HG03060 (cell line): ENCODE results near the gene OSBPL9.
"Not testable (repeated sequence)": the region's sequence is repeated elsewhere in the genome, so short reads cannot be mapped to it uniquely, and the experiment has no call there.

Source experiments
- ATAC-seq: cut with Tn5 transposase; IDR thresholded peaks from one replicate; pipeline ENCODE4 v1.9.1; 2021; ENCODE audit warnings: low read depth, moderate number of reproducible peaks; ENCODE audit not compliant: unreplicated experiment

OSBPL9 gene

DNA sequence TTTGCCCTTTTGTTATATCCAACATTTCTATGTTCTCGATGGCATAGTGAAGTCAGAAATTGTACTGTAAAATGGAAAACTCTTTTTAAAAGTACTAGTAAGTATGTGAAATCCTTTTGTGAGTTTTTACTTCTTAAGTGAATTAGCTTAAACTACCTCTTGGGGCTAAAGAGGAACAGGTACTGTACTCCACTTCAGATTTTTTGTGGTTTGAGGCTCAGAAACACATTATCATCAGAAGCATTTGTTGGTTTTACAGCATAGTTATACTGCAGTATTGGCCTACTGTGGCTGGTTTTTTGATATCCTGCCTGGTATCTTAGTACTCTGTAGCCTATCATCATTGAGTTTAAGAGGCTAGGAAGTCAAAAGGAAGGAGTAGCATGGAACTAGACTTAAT lies 144.5 kb downstream of the OSBPL9 start:
- ATAC-seq, result no peak

DNA sequence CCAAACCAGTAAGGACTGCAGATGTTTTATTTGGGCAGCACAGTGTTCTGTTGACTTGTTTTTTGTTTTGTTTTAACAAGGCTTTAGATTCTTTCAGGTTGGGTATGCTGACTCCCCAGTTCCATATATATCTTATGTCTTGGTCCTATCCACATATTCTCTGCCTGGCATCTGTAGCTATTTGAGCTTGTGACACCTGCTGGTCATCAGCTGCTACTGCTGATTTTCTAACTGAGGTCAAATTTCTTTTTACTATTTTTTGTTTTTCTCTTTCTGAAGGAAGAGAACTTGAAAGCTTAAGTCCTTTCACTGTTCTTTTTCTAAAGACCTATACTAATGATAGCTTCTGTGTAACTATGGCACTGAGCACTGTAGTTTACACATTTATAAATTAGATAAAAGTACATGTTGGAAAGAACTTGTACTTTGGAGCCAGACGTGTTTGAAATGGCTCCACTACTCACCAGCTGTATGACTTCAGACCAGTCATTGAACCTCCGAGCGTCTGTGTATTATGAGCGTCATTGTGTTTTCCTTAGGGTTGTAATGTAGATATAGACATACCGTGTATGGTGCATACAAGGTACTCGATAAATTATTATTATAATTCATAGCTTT lies 152.2 kb downstream of the OSBPL9 start:
- no peak for ATAC-seq

DNA sequence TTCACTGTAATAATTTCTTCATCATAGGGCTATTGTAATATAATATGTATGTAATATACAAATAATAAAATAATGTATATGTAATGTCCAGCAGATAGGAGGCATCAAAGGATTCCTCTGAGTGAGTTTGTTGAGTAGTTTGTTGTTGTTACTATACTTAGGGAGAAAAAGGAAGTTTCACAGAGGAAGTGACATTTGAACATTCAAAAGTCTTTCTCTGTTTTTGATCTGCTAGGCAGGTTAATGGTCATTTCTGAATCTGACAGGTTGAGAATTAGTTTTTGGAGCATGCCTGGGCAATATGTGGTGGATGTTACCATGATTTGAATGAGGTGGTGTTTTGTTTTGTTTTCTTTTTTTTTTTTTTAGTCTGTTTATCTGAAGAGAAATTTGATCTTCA lies 159.5 kb downstream of the OSBPL9 start:
- ATAC-seq, result no peak

DNA sequence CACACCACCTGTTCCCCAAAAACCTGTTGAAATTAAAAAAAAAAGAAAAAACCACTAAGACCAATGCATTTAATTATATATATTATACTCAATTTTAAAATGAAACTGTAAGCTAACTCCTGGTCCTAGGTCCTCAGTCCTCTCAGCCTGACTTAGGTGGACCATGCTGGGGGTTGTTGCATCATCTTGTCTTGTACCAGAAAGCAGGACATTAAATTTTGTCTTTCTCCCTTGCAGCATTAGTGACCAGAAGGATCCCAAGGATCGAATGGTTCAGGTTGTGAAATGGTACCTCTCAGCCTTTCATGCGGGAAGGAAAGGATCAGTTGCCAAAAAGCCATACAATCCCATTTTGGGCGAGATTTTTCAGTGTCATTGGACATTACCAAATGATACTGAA lies 164.0 kb downstream of the OSBPL9 start:
- no peak for ATAC-seq

DNA sequence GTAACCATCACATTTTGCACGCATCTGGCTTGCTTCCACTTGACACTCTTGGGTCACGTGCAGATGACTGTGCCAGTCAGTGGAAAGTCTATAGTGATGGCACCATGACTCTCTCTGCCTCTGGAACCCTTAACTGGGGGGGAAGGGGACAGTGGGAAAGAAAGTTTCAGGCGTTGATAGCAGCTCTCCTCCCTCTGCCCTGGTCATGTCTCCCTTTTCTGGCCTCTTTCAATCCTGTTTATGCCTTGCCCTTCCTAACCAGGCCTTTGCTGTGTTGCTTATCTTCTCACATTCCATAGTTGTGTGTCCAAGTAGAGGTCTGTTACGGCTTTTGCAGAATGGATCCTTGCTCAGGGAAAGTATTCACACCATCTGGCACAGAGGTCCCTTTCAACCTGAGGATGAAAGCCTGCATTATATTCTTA lies 168.1 kb downstream of the OSBPL9 start:
- no peak for ATAC-seq

DNA sequence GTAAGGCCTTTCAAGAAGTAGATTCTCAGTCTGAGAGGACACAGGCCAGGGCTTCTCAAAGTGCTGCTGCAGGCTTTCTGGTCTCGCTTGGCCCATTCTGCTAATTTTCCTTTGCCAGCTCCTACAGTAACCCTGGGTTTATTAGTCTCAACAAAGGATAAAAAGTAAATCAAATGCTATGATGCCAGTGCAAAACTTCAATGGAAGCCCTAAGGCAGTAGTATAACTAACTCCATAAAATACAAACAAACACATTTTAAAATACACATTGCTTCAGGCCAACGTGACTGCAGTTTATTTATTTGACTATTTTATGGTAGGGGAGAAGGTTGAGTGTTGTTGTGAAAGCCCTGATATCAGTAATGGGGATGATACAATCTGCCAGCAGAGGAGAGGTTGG lies 172.0 kb downstream of the OSBPL9 start:
- no peak for ATAC-seq

DNA sequence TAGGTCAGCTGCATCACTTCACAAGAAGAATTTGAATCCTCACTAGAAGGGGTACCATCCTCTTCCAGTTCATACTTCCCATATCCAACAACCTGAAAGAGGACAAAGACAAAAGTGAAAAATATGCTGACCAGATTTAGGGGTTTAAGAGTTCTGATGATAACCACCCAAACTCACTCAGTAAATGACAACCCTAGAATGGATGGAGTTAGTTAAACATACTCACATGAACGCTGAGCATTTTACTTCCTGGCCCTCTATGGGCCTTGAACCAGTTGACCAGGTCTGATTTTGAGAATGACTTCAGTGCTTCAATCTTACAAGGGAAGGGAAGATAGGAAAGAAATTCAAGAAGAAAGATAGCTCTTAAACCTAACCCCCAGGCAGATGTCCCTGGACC lies 172.4 kb downstream of the OSBPL9 start:
- no peak for ATAC-seq

DNA sequence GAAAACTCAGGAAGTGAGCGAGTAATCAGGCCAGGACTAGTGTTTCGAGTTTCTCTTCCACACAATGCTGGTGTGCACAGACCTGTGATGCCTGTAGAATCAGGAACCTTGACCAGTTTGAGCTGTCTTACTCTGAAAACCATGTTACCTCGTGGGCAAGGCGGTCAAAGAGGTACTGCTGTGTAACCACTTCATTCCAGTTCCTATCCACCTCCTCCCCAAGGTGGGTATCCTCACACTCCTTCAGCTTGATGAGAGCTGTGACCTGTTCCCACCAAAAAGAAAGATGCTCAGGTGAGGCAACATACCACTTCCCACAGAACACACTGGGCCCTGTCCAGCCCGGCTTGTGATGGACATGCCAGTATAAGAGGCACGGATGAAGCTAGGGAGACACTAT lies 173.5 kb downstream of the OSBPL9 start:
- no peak for ATAC-seq

DNA sequence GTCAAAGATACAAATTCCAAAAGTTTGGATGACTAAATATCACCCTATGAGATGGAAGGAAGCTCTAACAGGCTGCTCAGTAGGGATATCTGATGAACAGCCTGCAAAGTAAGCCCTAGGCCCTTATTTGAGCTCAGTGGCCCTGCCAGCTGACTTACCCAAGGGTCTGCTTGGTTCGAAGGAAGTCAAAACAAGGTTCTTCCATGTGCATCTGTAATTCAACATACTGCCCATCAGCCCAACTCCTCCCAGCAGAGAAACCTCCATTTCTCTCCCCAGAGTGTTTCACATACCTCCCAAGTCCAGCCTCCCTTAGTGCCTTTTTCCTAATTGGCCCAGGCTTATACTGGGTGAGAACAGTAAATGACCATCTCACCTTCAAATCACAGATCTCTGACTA lies 175.0 kb downstream of the OSBPL9 start:
- ATAC-seq, result no peak

DNA sequence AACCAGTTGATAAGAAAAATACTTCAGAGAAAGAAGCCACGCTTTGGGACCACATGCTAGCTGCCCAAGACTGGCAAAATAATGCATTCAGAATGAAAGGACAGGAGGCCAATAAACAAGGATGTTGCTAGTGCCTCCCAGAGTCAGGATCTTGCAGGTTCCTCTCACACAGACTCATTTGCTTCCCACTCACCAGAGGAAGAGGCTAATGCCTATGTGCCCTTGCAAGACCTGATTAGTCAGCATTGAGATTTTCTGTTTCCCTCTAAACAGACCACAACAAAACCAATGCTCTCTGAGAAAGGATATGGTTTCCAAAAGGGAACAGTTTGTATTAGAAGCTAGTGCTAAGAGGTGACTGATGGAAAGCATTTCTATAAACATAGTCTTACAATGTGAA lies 176.0 kb downstream of the OSBPL9 start:
- no peak for ATAC-seq

DNA sequence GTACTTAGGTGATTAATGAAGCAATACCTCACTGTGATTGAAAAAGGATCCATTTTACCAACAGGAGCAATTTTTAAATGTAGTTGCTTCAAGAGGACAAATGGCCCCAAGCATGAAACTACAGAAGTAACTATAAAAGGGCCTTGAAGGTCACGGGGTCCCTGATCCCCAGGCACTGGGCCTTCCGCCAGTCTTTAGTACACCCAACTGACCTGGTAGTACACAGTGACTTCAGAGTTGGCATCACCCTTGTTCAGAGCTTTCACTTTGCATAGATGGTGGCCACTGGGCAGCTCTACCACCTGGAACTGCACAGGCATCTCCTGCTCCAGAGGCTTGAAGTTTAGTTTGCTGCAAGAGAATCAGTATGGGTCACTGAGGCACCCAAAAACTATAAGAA lies 177.4 kb downstream of the OSBPL9 start:
- ATAC-seq, result no peak

DNA sequence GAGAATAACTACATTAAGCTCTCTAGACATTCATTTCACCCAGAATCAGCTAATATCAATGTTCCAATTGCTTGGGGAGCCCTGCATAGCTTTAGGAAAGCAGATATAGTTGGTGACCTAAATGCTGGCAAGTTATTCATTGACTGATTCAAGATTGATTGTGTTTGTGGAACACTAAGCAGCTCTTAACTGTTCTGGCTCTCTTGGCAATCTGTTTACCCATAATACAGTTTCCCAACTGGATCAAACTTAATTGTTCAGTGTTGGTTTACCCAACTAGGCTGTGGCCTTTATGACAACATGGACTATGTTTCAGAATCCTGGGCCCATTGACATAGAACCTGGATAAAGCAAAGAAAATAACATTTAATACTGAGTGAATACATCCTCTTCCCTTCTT lies 178.0 kb downstream of the OSBPL9 start:
- ATAC-seq, result no peak

DNA sequence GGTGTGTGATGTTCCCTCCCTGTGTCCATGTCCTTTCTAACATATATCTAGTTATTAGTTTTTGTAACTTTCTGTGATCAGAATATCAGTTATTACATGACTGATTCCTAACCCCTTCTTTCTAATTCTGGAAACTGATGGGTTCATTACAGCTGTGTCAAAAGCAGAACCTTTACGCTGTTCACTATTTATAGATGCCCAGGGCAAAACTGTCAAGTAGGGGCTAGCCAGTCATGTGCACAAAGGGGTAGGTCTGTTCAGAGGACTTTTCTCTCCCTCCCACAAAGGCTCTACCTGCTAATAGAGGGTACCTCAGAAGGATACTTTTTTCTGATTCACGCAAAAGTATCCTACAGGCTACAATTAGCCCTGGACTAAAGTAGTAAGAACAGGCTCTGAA lies 182.5 kb downstream of the OSBPL9 start:
- ATAC-seq, result no peak

DNA sequence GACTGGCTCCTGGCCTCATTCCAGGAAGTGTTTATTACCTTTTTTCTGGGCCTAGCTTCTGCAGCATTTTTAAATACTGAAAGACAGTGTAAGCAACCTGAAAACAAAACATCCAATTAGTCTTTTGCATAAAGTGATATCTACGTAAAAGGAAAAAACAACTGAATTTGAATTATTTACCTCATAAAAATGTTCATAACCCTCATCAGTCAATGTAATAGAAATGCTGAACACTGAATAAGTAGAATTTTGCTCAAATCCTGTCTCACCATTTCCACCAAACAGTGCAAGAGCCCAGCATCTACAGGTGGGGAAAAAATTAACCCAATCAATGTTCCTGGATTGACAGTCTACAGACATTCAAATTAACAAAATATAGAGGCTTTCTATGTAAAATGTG lies 197.6 kb downstream of the OSBPL9 start:
- no peak for ATAC-seq

DNA sequence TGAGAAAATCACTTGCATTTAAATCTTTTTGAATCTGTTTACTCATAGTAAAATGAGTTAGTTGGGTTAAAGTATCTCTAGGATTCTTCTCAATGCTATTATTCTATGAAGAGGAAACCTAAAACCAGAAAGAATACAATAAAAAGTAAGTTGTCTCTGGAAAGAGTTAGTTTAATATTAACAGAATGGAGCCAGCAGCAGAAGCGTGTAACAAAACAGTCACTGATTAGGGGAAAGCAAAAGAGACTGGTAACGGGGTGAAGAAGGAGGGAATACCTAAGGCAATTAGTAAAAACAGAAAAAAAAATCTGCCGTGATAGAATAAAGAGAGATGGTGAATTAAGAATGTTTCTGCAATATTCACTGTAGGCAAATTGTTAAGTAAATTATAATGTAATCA lies 201.6 kb downstream of the OSBPL9 start:
- ATAC-seq, result no peak

DNA sequence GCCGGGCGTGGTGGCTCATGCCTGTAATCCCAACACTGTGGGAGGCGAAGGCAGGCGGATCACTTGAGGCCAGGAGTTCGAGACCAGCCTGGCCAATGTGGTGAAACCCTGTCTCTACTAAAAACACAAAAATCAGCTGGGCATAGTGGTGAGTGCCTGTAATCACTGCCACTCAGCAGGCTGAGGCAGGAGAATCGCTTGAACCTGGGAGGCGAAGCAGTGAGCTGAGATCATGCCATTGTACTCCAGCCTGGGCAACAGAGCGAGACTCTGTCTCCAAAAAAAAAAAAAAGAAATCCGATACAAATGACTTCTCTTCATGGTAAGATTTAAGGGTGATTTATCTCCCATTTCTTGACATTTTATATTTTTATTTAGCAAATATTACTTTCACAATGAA lies 202.1 kb downstream of the OSBPL9 start:
- ATAC-seq, result not testable (repeated sequence)

DNA sequence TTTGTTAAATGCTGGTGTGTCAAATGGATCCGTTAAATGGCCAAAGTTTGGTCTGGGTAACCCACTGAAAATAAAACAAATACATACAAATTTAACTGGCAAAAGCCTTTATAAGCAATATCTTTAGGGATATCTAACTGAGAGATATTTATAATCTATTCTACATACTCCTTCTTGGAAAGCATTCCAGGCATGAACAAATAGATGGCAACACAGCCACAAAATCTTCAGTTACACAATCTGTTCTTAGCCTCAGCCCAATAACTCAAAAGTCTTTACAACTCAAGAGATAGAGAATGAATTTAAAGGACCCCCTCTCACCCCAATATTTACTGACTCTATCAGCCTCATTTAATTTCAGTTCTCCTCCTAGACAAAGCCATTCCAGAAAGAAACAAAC lies 202.9 kb downstream of the OSBPL9 start:
- no peak for ATAC-seq

DNA sequence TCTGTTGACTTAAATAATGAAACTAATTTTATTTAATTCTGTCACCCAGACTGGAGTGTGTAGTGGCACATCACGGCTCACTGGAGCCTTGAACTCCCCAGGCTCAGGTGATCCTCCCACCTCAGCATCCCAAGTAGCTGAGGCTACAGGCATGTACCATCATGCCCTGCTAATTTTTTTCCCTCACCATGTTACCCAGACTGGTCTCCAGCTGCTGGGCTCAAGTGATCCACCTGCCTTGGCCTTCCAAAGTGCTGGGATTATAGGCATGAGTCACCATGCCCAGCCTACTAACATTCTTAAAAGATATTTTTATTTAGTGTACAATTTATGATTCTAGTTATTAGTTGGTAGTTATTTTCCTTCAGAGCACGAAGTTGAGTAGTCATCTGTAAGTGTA lies 212.2 kb downstream of the OSBPL9 start:
- no peak for ATAC-seq

DNA sequence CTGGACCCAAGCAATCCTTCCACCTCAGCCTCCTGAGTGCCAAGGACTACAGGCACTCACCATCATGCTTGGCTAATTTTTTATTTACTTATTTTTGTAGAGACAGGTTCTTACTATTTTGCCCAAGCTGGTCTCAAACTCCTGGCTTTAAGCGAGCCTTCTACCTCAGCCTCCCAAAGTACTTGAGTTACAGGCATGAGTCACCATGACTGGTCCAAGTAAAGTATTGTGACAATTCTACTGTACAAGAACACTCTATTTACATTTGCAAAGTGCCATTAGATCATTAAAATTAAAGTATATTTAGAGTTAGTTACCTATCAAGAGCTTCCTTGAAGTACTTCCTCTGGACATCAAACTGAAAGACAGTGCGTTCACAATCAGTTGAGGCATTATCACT lies 216.8 kb downstream of the OSBPL9 start:
- no peak for ATAC-seq

DNA sequence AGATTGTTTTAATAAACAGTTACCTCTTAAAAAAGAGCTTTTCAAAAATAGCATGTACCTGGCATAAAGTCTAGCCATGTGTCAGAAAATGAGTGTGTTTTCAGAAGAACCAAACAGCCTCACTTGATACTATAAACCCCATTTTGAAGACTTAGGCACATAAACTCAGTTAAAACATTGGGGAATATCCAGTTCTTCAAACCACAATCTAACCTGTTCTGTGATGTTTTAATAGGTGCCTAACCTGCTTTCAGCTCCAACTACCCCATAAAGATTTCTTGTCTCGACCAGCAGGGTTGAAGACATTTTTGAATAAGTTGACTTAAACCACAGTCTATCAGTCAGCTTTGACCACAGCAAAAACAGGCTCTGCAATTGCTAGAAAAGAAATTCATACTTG lies 220.4 kb downstream of the OSBPL9 start:
- no peak for ATAC-seq
